ENCODE measurements around the gene C16orf92. TPM values are rescaled to one million over a fixed set of nuclear protein-coding genes. Genes with fewer than 3 reads are reported as not detected.

Gene C16orf92
- total RNA-seq, 1 donor from 2014 or later, result not detected

GRCh38 chr16:29988346-29989075 lies 34.5 kb upstream of the C16orf92 start:
- H3K27me3 ChIP-seq (ENCODE audit: insufficient read depth, low read length), result no peaks in the 10 kb centered on the region
- H3K36me3 ChIP-seq (ENCODE audit: insufficient read depth, low read length), result peaks cover 41% of the 10 kb centered on the region
- H4K20me1 ChIP-seq (ENCODE audit: insufficient read depth, low read length), result peaks cover 35% of the 10 kb centered on the region
- H3K9me3 ChIP-seq (ENCODE audit: insufficient read depth, low read depth, low read length), result no peaks in the 10 kb centered on the region
- DNase-seq (ENCODE audit: low read depth) (no peak), FAIRE-seq (no peak)
- H3K9ac ChIP-seq (ENCODE audit: low read length), result no peak overlapping the region
- H3K4me3 ChIP-seq (ENCODE audit: insufficient read depth, low read depth, low read length), result no peak overlapping the region
- no peak overlapping the region for H3K4me2 ChIP-seq (ENCODE audit: low read length)
- H3K27me3 Mint-ChIP-seq (ENCODE audit: low read depth, unreplicated experiment), result no peaks in the 10 kb centered on the region
- H3K36me3 Mint-ChIP-seq (ENCODE audit: low read depth, unreplicated experiment), result peaks cover 18% of the 10 kb centered on the region
- H3K27ac ChIP-seq (ENCODE audit: low read depth, low read length), result no peak overlapping the region
- no peak overlapping the region for H2AFZ ChIP-seq (ENCODE audit: low read depth, low read length)
- no peaks in the 10 kb centered on the region for H3K9me3 Mint-ChIP-seq (ENCODE audit: unreplicated experiment)
- H3K4me3 Mint-ChIP-seq (ENCODE audit: unreplicated experiment), result no peak overlapping the region
- no peaks in the 10 kb centered on the region for H3K4me1 ChIP-seq (ENCODE audit: insufficient read depth, low read length)
- H3K4me1 Mint-ChIP-seq (ENCODE audit: low read depth, unreplicated experiment), result no peaks in the 10 kb centered on the region
- H3K27ac Mint-ChIP-seq (ENCODE audit: unreplicated experiment), result no peak overlapping the region
- no peak for TF ChIP-seq EZH2 (IDR thresholded peaks at IDR 0.05; ENCODE audit: insufficient read depth, low read length)
- H3K79me2 ChIP-seq (ENCODE audit: insufficient read depth, low read length), result no peaks in the 10 kb centered on the region

GRCh38 chr16:29989111-29989858 lies 33.7 kb upstream of the C16orf92 start:
- Mint-ChIP-seq H3K4me1 (ENCODE audit: low read depth, unreplicated experiment) (no peaks in the 10 kb centered on the region), H3K36me3 (ENCODE audit: low read depth, unreplicated experiment) (peaks cover 20% of the 10 kb centered on the region), H3K27ac (ENCODE audit: unreplicated experiment) (no peak overlapping the region), H3K9me3 (ENCODE audit: unreplicated experiment) (no peaks in the 10 kb centered on the region), H3K4me3 (ENCODE audit: unreplicated experiment) (no peak overlapping the region), H3K27me3 (ENCODE audit: low read depth, unreplicated experiment) (no peaks in the 10 kb centered on the region)
- H3K27ac ChIP-seq (ENCODE audit: low read depth, low read length), result no peak overlapping the region
- TF ChIP-seq EZH2 (IDR thresholded peaks at IDR 0.05; ENCODE audit: insufficient read depth, low read length) (no peak), CTCF (IDR thresholded peaks at IDR 0.05; ENCODE audit: insufficient read depth, low read depth, low read length) (no peak)
- no peak overlapping the region for H2AFZ ChIP-seq (ENCODE audit: low read depth, low read length)
- no peak overlapping the region for H3K4me3 ChIP-seq (ENCODE audit: insufficient read depth, low read depth, low read length)
- peaks cover 34% of the 10 kb centered on the region for H3K36me3 ChIP-seq (ENCODE audit: insufficient read depth, low read length)
- no peaks in the 10 kb centered on the region for H3K27me3 ChIP-seq (ENCODE audit: insufficient read depth, low read length)
- DNase-seq (ENCODE audit: low read depth) (no peak), FAIRE-seq (no peak)
- H4K20me1 ChIP-seq (ENCODE audit: insufficient read depth, low read length), result peaks cover 33% of the 10 kb centered on the region
- H3K4me1 ChIP-seq (ENCODE audit: insufficient read depth, low read length), result peaks cover under 1% of the 10 kb centered on the region
- no peak overlapping the region for H3K4me2 ChIP-seq (ENCODE audit: low read length)
- H3K9ac ChIP-seq (ENCODE audit: low read length), result no peak overlapping the region
- H3K9me3 ChIP-seq (ENCODE audit: insufficient read depth, low read depth, low read length), result no peaks in the 10 kb centered on the region
- no peaks in the 10 kb centered on the region for H3K79me2 ChIP-seq (ENCODE audit: insufficient read depth, low read length)

- H3K36me3 Mint-ChIP-seq (ENCODE audit: low read depth, unreplicated experiment), result peaks cover 17% of the 10 kb centered on the region
- H3K4me3 Mint-ChIP-seq (ENCODE audit: unreplicated experiment), result no peak overlapping the region
- Histone ChIP-seq H2AFZ (ENCODE audit: low read depth, low read length) (no peak overlapping the region), H3K4me3 (ENCODE audit: insufficient read depth, low read depth, low read length) (no peak overlapping the region), H3K36me3 (ENCODE audit: insufficient read depth, low read length) (peaks cover 27% of the 10 kb centered on the region), H3K9me3 (ENCODE audit: insufficient read depth, low read depth, low read length) (no peaks in the 10 kb centered on the region), H3K79me2 (ENCODE audit: insufficient read depth, low read length) (no peaks in the 10 kb centered on the region), H4K20me1 (ENCODE audit: insufficient read depth, low read length) (peaks cover 27% of the 10 kb centered on the region), H3K4me2 (ENCODE audit: low read length) (no peak overlapping the region), H3K27me3 (ENCODE audit: insufficient read depth, low read length) (no peaks in the 10 kb centered on the region), H3K4me1 (ENCODE audit: insufficient read depth, low read length) (peaks cover 8% of the 10 kb centered on the region), H3K27ac (ENCODE audit: low read depth, low read length) (no peak overlapping the region), H3K9ac (ENCODE audit: low read length) (no peak overlapping the region)
- H3K27ac Mint-ChIP-seq (ENCODE audit: unreplicated experiment), result no peak overlapping the region
- no peak for FAIRE-seq
- no peaks in the 10 kb centered on the region for H3K9me3 Mint-ChIP-seq (ENCODE audit: unreplicated experiment)
- no peaks in the 10 kb centered on the region for H3K4me1 Mint-ChIP-seq (ENCODE audit: low read depth, unreplicated experiment)
- no peak for DNase-seq (ENCODE audit: low read depth)
- TF ChIP-seq EZH2 (IDR thresholded peaks at IDR 0.05; ENCODE audit: insufficient read depth, low read length), result no peak
- TF ChIP-seq CTCF (IDR thresholded peaks at IDR 0.05; ENCODE audit: insufficient read depth, low read depth, low read length), result no peak
- no peaks in the 10 kb centered on the region for H3K27me3 Mint-ChIP-seq (ENCODE audit: low read depth, unreplicated experiment)
Observed at GRCh38 chr16:29990034-29990433, 33.0 kb upstream of the C16orf92 start.
